Liver (tissue), 9 donors: ENCODE measurements around the gene DNAJC7. TPM values are rescaled to one million over a fixed set of nuclear protein-coding genes. Genes with fewer than 3 reads are reported as not detected.

Source experiments
- DNase-seq: peaks from one replicate; pipeline ENCODE4 v3.0.0-alpha.2; 2017; ENCODE audit warnings: low spot score
- H3K27ac ChIP-seq, 2 donors: one replicate each; pipeline ENCODE4 v1.7.0; 2013; ENCODE audit warnings: inconsistent platforms in 2 of 2, low read length in 2 of 2, control low read depth in 1 of 2, low read depth in 1 of 2, mild to moderate bottlenecking in 1 of 2
- H3K27me3 ChIP-seq, 4 donors: one replicate each; pipeline versions ENCODE4 v1.6.1 to v1.7.0; 2013; ENCODE audit warnings: low read length in 3 of 4, inconsistent platforms in 1 of 4, mild to moderate bottlenecking in 1 of 4, moderate library complexity in 1 of 4; ENCODE audit not compliant: control insufficient read depth in 4 of 4, insufficient read depth in 4 of 4
- H3K36me3 ChIP-seq, 4 donors: one replicate each; pipeline versions ENCODE4 v1.6.1 to v1.7.0; 2013; ENCODE audit warnings: low read length in 3 of 4, mild to moderate bottlenecking in 3 of 4, low read depth in 1 of 4, moderate library complexity in 1 of 4; ENCODE audit not compliant: control insufficient read depth in 4 of 4, insufficient read depth in 3 of 4
- H3K4me1 ChIP-seq, 4 donors: one replicate each; pipeline versions ENCODE4 v1.6.1 to v1.7.0; 2013; ENCODE audit warnings: low read length in 3 of 4, mild to moderate bottlenecking in 3 of 4, moderate library complexity in 1 of 4; ENCODE audit not compliant: control insufficient read depth in 4 of 4, insufficient read depth in 4 of 4
- H3K4me3 ChIP-seq, 3 donors: one replicate each; pipeline versions ENCODE4 v1.6.1 to v1.7.0; 2013; ENCODE audit warnings: low read length in 3 of 3, control low read depth in 1 of 3, low read depth in 1 of 3, mild to moderate bottlenecking in 1 of 3
- H3K9ac ChIP-seq, 2 donors: one replicate each; pipeline ENCODE4 v1.7.0; 2013; ENCODE audit warnings: low read length in 2 of 2, mild to moderate bottlenecking in 2 of 2, moderate library complexity in 2 of 2, control low read depth in 1 of 2, low read depth in 1 of 2
- H3K9me3 ChIP-seq, 4 donors: one replicate each; pipeline versions ENCODE4 v1.6.1 to v1.7.0; 2013; ENCODE audit warnings: low read length in 3 of 4; ENCODE audit not compliant: control insufficient read depth in 4 of 4
- ATF3 ChIP-seq: IDR thresholded peaks from 2 replicates; pipeline ENCODE4 v1.6.1; 2016; ENCODE audit warnings: antibody characterized with exemption
- CTCF ChIP-seq: fragments of 150-350 bp; IDR thresholded peaks from 2 replicates; pipeline ENCODE4 v1.5.1; 2017; ENCODE audit warnings: improper control_type of control experiment, low read depth, low read length; ENCODE audit not compliant: missing input control
- EGR1 ChIP-seq, 2 donors: IDR thresholded peaks; 2 replicates each; pipeline ENCODE4 v1.6.1; 2016 to 2018; ENCODE audit warnings: antibody characterized with exemption in 2 of 2, low read depth in 2 of 2
- FOXA1 ChIP-seq: IDR thresholded peaks from 2 replicates; pipeline ENCODE4 v1.6.1; 2016; ENCODE audit warnings: antibody characterized with exemption
- FOXA2 ChIP-seq: IDR thresholded peaks from 2 replicates; pipeline ENCODE4 v1.6.1; 2016; ENCODE audit warnings: antibody characterized with exemption
- GABPA ChIP-seq, 2 donors: IDR thresholded peaks in 1 of 2; conservative IDR thresholded peaks in 1 of 2; 2 replicates each; pipeline ENCODE4 v1.6.1; 2016; ENCODE audit warnings: antibody characterized with exemption in 2 of 2, mild to moderate bottlenecking in 1 of 2, moderate library complexity in 1 of 2
- HNF4A ChIP-seq, 2 donors: conservative IDR thresholded peaks; 2 replicates each; pipeline ENCODE4 v1.6.1; 2016; ENCODE audit warnings: antibody characterized with exemption in 2 of 2, mild to moderate bottlenecking in 2 of 2
- HNF4G ChIP-seq: IDR thresholded peaks from 2 replicates; pipeline ENCODE4 v1.6.1; 2016; ENCODE audit warnings: antibody characterized with exemption
- JUND ChIP-seq, 2 donors: IDR thresholded peaks; 2 replicates each; pipeline ENCODE4 v1.6.1; 2016; ENCODE audit warnings: antibody characterized with exemption in 2 of 2
- NR2F2 ChIP-seq: IDR thresholded peaks from 2 replicates; pipeline ENCODE4 v1.6.1; 2016; ENCODE audit warnings: antibody characterized with exemption
- RXRA ChIP-seq, 2 donors: IDR thresholded peaks; 2 replicates each; pipeline ENCODE4 v1.6.1; 2017 to 2018; ENCODE audit warnings: antibody characterized with exemption in 2 of 2, mild to moderate bottlenecking in 1 of 2
- SP1 ChIP-seq: IDR thresholded peaks from 2 replicates; pipeline ENCODE4 v1.6.1; 2018; ENCODE audit warnings: antibody characterized with exemption, mild to moderate bottlenecking
- TAF1 ChIP-seq: conservative IDR thresholded peaks from 2 replicates; pipeline ENCODE4 v1.6.1; 2016; ENCODE audit warnings: antibody characterized with exemption, mild to moderate bottlenecking
- YY1 ChIP-seq: IDR thresholded peaks from 2 replicates; pipeline ENCODE4 v1.6.1; 2016; ENCODE audit warnings: antibody characterized with exemption, mild to moderate bottlenecking
- WGBS: extraction: QIAGEN DNeasy Blood & Tissue Kit; methylation state at CpG from one replicate; pipeline ENCODE4 v1.1.7; 2013; 5-methylcytosine and 5-hydroxymethylcytosine counted together
- polyA plus RNA-seq, 2 donors: library from polyadenylated mRNA; stranded (reverse) in 1 of 2; unstranded in 1 of 2; fragments of 200-250 nt in 1 of 2; fragments of >200 nt in 1 of 2; fragmentation: Nextera tagmentation in 1 of 2; extraction: Ambion mirVana in 1 of 2; gene quantifications; one replicate each; pipeline versions ENCODE4 v1.2.1 to v1.2.3, GENCODE V29; 2013 to 2015
- total RNA-seq, 2 donors: library from RNA; depleted of rRNA; stranded (reverse); fragments of >200 nt; gene quantifications; one replicate each; pipeline ENCODE4 v1.2.3, GENCODE V29; 2014
- TF ChIP-seq, protein P1 (sequence below): IDR thresholded peaks from 2 replicates; pipeline ENCODE4 v1.6.1; 2016; ENCODE audit warnings: antibody characterized with exemption
- TF ChIP-seq, protein P2 (sequence below): IDR thresholded peaks from 2 replicates; pipeline ENCODE4 v1.6.1; 2016; ENCODE audit warnings: antibody characterized with exemption, mild to moderate bottlenecking
- donor health status: healthy.
- donor health status: healthy.
- donor health status: healthy.
- donor health status: healthy.
- donor health status: healthy.

Gene DNAJC7
- total and polyA plus RNA-seq, 4 donors: 28.7 to 33.9 (median 30.6) TPM

GRCh38 chr17:41988418-41988817 lies 28.8 kb downstream of the DNAJC7 start:
- 98% methylated on average over 2 of the region's 2 CpGs for WGBS
- no peak overlapping the region for H3K4me3 ChIP-seq
- no peaks in the 10 kb centered on the region for H3K27me3 ChIP-seq
- peaks cover 4 to 28% (median 23%) of the 10 kb centered on the region in 4 donors for H3K4me1 ChIP-seq
- peak; percentile 12 for TF ChIP-seq ATF3
- no peak for TF ChIP-seq CTCF
- TF ChIP-seq EGR1 (IDR thresholded peaks at IDR 0.05; ENCODE audit: low read depth in 2 of 2): no peak
- H3K36me3 ChIP-seq: peaks cover 13 to 56% (median 45%) of the 10 kb centered on the region in 4 donors
- no peak overlapping the region for H3K27ac ChIP-seq
- H3K9me3 ChIP-seq: no peaks in the 10 kb centered on the region
- no peak overlapping the region for H3K9ac ChIP-seq
- no peak for DNase-seq

DNA sequence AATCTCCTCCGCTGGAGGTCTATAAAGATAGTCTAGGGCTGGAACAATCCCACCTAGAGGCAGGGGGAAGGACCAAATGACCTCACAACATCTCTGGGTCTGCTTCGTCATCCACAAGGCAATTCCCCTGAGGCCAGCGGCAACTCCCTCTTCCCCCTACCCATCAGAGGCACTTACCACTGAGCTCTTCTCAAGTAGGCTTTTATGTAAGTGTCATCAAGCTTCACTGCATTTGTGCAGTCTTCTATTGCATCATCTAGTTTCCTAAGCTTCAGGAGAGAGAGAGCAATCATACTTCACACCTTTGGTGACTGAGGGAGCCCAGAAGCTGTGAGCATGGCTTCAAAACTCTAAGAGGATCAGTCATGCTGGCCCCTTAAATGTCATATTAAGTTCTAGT lies 29.6 kb downstream of the DNAJC7 start:
- WGBS: 91% methylated on average over 3 of the region's 3 CpGs
- no peak for DNase-seq
- Histone ChIP-seq H3K9me3 (no peaks in the 10 kb centered on the region), H3K4me1 (peaks cover 4 to 28% (median 23%) of the 10 kb centered on the region in 4 donors), H3K27me3 (no peaks in the 10 kb centered on the region), H3K36me3 (peaks cover 16 to 60% (median 44%) of the 10 kb centered on the region in 4 donors), H3K9ac (no peak overlapping the region), H3K27ac (no peak overlapping the region), H3K4me3 (no peak overlapping the region)
- TF ChIP-seq SP1 (no peak), HNF4A (conservative IDR thresholded peaks at IDR 0.05) (no peak), GABPA (IDR thresholded peaks at IDR 0.05 in 1 of 2, conservative IDR thresholded peaks at IDR 0.05 in 1 of 2) (no peak), CTCF (no peak), HNF4G (no peak), NR2F2 (no peak), EGR1 (IDR thresholded peaks at IDR 0.05; ENCODE audit: low read depth in 2 of 2) (no peak), FOXA2 (no peak)
- TF ChIP-seq, protein P1, sequence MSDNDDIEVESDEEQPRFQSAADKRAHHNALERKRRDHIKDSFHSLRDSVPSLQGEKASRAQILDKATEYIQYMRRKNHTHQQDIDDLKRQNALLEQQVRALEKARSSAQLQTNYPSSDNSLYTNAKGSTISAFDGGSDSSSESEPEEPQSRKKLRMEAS: no peak

DNA sequence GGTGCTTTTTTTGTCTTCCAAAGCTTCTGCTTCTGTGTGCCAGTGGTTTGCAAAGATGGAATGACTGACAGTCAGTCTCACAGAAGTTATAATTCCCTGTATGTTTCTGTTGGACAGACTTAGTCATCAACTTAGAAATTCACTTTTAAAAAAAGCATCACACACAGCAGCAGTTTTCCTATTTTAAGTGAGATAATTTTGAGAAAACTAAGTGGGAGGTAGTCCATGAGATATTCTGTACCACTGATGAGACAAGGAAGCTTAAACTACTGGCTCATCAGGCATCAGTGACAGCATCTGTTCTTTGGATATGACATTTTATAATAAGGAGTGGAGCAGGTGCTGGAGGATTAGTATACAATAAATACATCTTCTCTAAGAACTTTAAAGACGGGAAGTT lies 30.6 kb downstream of the DNAJC7 start:
- TF ChIP-seq, protein P1: no peak
- TF ChIP-seq, protein P2, sequence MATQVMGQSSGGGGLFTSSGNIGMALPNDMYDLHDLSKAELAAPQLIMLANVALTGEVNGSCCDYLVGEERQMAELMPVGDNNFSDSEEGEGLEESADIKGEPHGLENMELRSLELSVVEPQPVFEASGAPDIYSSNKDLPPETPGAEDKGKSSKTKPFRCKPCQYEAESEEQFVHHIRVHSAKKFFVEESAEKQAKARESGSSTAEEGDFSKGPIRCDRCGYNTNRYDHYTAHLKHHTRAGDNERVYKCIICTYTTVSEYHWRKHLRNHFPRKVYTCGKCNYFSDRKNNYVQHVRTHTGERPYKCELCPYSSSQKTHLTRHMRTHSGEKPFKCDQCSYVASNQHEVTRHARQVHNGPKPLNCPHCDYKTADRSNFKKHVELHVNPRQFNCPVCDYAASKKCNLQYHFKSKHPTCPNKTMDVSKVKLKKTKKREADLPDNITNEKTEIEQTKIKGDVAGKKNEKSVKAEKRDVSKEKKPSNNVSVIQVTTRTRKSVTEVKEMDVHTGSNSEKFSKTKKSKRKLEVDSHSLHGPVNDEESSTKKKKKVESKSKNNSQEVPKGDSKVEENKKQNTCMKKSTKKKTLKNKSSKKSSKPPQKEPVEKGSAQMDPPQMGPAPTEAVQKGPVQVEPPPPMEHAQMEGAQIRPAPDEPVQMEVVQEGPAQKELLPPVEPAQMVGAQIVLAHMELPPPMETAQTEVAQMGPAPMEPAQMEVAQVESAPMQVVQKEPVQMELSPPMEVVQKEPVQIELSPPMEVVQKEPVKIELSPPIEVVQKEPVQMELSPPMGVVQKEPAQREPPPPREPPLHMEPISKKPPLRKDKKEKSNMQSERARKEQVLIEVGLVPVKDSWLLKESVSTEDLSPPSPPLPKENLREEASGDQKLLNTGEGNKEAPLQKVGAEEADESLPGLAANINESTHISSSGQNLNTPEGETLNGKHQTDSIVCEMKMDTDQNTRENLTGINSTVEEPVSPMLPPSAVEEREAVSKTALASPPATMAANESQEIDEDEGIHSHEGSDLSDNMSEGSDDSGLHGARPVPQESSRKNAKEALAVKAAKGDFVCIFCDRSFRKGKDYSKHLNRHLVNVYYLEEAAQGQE: no peak
- TF ChIP-seq JUND (IDR thresholded peaks at IDR 0.05): no peak
- TF ChIP-seq HNF4A (conservative IDR thresholded peaks at IDR 0.05): no peak
- TF ChIP-seq NR2F2: no peak
- no peak for TF ChIP-seq SP1
- no peak for TF ChIP-seq HNF4G
- TF ChIP-seq YY1: no peak
- TF ChIP-seq EGR1 (IDR thresholded peaks at IDR 0.05; ENCODE audit: low read depth in 2 of 2): no peak
- no peak for TF ChIP-seq GABPA (IDR thresholded peaks at IDR 0.05 in 1 of 2, conservative IDR thresholded peaks at IDR 0.05 in 1 of 2)
- no peak for TF ChIP-seq RXRA (IDR thresholded peaks at IDR 0.05)
- TF ChIP-seq ATF3: no peak
- TF ChIP-seq FOXA2: no peak
- TF ChIP-seq FOXA1: no peak
- no peak for TF ChIP-seq TAF1
- Histone ChIP-seq H3K36me3 (peaks cover 18 to 64% (median 45%) of the 10 kb centered on the region in 4 donors), H3K4me1 (peaks cover 4 to 28% (median 23%) of the 10 kb centered on the region in 4 donors), H3K4me3 (no peak overlapping the region), H3K27ac (no peak overlapping the region), H3K9me3 (no peaks in the 10 kb centered on the region), H3K27me3 (no peaks in the 10 kb centered on the region), H3K9ac (no peak overlapping the region)
- no peak for DNase-seq
- 96% methylated on average over 1 of the region's 1 CpG for WGBS
